HG03196 (cell line): ENCODE data around the gene TBC1D9.
A peak's percentile ranks its signal among the peaks of the same experiment; 100 is the strongest.

ENCODE experiments used
- ATAC-seq: cut with Tn5 transposase; IDR thresholded peaks from one replicate; pipeline ENCODE4 v1.9.1; 2021; ENCODE audit not compliant: unreplicated experiment

Gene TBC1D9

DNA sequence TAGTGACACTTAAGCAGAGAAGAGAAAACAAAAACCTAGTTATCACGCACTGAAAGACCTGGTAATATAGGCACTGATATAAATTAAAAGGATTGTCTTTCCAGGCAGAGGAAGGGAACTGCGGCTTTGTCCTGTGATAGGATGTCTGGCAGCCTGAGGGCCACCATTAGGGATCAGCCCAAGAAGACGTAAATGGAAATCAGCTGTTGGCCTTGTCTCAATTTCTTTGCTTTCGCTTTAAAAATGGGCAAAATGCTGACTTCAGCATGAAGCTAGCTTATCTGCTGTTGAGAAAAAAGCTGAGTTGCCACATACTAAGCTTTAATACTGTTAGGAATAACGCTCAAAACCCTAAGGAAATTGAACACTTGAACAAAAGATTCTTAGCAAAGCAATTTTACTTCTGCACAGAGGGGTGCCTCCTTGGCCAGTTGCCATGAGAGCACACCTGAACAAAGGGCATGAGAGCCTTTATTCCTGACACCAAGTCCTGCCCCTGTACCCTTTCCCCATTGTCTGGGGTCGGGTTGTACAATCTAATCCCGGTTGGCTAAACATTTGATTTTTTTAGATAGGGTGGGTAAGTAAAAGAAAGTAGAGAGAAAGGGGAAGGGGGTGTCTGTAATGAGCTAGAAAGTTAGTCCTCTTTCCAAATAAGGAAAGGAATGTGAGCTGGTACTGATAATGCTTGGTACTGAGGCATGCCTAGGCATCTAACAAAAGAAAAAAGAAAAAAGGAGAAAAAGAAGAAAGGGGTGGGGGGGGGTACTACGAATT lies 102.3 kb downstream of the TBC1D9 start:
- no peak for ATAC-seq

DNA sequence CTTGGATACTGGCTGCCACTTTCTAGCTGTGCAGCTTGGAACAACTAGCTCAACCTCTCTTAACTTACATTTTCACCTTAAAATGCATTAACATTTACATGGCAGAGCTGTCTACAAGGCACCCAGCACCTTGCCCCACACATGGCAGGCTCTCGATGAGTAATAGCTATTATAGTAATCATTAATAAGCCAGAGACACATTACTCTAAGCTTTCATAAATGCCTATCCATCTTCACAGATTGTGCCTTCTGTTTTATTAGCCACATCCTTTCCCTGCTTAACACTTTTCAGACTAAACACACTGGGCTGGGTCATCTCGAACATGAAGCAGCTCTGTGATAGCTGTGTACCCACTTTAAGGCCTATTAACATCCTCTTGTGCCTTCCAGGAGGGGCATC lies 103.6 kb downstream of the TBC1D9 start:
- no peak for ATAC-seq

DNA sequence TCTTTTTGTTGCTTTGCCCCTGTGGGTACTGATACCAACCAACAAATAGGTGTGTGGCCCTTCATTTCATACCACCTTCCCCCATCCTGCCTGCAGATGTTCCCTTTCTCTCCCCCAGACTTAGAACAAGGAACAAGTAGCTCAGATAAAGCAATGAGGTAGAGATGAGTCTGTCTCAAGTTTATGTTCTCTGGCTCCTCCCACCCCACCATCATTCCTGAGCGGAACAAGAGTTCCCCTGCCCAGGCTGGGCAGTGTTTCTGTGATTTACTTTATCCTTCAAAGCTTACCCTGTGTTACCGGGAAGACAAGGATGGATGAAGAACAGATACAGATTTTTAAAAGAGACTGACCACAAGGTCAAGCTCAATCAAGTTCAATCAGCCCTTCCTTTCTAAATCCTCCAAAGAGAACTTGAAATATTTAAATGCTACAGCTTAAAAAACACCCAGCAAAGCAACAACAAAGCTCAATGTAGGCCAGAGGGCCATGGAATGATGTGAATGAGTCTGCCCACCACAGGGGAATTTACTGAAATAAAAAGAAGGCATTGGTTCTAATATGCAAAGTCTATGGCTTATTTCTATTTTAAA lies 107.4 kb downstream of the TBC1D9 start:
- no peak for ATAC-seq

DNA sequence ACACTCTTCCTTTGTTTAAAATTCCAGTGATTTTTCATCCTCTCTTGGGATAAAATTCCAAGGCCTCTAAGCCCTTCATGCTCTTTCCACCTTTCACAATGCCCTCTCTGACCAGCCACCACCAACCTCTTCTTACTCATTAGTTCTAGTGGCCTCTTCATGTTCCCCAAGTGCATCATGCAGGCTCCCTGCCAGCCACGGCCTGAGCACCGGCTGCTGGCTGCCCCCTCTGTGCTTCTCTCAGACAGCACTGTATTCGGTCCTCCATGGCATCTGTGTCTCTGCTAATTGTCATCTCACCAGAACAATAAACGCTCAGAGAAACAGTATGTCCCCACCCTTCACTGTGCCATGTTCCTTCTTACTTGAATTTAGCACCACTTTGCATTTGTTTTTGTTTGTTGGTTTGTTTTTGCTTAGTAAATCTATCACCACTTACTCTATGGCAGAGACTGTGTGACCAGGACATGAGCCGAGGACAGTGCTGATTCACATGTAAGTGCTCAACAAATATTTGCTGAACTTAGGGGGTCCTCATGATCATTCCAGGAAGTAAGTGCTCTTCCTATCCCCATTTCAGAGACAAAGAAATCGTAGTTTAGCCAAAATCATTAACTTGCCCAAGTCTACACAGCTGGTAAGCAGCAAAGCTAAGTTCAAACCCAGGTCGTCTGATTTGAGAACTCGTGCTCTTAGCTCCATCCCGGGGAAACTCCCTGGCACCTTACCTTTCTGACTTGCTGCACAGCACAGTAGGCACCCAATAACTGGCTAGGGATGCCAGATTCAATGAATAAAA lies 110.4 kb downstream of the TBC1D9 start:
- ATAC-seq = no peak

DNA sequence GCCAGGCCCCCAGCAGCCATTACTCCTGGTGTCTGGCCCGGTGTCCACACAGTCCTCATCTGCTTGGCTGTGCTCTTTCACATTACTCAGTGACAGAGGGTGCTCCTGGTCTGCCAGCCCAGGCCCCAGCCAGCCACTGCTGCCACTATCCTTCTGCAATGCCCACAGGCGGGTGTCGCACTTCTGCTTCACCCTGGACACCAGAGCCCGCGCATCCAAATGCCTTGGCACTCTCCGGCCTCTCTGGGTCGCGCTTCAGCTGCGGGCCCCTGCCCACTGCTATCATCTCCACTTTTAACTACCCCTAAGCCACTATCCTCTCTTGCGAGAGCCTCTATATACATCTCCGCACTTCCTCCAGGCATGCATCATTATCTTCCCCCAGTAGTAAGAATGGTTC lies 111.0 kb downstream of the TBC1D9 start:
- no peak for ATAC-seq

DNA sequence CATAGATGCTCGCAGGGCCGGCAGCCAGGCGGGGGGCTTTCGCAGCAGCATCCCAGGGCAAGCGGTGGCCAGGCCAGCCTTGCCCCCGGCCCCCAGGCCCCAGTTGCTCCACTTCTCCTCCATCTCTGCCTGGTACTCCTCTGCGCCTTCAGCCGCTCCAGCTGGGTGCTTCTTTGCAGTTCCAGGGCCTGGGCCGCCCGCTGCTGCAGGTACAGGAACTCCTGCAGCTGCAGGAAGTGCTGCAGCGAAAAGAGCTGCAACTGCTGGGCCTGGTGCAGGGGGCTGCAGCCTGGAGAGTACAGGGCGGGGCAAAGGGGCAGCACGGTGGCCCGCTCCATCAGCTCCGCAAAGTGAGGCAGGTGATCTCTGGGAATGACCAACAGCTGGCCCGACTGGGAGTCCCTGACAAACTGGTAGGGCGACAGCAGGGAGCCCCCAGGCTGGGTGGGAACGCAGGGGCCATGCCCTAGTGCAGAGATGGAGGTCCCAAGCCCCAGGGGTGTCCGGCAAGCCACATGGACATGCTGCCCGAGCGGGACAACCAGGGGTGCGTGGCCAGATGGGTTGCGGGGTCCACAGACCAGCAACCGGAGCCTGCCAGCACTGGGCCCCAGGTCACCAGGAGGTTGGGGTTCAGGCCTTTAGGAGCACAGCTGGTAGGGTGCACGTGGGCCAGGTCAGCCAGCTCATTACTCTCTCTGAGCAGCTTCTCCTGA lies 111.6 kb downstream of the TBC1D9 start:
- ATAC-seq = no peak

DNA sequence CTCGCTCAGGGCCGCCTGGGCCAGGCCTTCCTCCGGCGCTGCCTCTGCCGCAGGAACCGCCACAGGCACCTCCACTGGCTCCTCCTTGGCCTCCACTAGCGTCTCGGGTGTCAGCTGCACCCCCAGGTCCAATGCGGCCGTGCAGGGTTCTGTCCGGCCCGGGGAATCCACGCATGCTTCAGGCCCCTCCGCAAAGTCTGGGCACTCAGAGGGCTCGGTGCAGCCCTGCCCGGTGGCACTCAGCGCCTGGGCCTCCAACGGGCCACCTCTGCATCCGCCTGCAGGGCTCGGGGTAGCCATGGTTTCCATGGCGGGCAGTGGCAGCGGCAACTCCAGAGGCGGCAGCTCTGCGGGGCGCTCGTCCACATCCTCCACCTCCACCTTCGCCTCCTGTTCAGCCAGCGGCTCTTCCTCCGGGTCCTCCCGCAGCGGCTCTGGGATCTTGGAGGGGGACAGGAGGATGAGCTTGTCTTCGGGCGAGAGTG lies 112.6 kb downstream of the TBC1D9 start:
- ATAC-seq = no peak

DNA sequence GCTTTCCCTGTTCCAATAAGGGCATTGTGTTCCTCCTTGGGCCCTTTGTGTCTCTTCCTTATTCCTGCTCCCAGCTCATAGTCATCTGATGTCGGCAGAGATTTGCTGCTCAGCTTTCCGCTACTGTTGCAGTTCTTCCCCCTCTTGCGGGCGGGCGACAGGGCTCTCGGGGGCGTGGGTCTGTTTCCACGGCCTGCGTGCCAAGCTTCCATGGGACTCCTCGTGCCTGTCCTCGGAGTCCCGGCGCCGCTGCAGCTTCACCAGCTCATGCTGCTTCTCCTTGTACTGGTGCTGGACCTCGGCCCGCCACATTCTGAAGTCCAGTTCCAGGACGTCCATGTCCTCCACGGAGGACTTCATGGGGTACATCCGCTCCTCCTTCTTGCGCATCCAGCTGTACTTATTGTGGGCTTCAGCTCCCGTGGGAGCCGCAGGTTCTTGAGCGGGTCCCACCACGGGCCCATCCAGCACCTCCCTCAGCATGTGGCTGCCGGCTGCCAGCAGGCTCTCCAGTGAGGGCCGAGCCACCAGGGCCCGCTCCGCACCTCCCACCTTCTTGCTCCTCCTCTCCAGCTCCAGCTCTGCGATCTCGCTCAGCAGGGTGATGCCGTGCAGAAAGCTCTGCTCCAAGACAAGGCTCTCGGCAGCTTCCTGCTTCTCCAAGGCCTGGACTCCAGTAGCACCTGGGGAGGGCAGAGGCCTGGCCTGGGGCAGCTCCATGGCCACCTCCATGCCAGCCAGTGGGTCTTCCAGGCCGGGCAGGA lies 113.3 kb downstream of the TBC1D9 start:
- no peak for ATAC-seq

DNA sequence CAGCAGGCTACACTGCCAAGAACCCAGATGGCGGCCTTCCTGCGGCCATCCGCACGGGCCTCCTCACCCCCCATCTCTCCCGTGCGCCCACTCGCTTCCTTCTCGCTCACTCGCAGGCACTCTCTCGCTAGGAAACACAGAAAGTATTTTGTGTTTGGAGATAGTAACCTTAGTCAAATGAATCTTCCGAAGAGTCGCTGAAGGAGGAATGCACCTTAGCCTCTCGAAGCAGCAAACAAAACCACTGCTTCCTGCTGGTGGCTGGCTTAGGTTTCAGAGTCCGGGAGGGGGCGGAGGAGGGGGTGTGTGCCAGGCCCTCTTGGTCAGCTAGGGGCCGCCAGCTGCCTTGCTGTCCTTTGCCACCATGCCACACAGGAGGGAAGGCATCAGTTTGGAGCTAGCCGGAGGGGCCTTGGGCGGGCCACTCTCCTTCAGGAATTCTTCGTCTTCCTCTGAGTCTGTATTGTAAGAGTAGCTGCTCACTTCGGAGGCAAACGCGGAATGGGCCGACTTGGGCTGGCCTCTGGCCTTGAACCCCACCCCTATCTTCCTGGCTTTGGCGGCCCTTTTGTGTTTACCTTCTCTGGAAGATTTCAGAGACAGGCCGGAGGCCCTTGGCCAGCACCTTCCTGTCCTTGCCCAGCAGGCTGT lies 114.3 kb downstream of the TBC1D9 start:
- no peak for ATAC-seq

DNA sequence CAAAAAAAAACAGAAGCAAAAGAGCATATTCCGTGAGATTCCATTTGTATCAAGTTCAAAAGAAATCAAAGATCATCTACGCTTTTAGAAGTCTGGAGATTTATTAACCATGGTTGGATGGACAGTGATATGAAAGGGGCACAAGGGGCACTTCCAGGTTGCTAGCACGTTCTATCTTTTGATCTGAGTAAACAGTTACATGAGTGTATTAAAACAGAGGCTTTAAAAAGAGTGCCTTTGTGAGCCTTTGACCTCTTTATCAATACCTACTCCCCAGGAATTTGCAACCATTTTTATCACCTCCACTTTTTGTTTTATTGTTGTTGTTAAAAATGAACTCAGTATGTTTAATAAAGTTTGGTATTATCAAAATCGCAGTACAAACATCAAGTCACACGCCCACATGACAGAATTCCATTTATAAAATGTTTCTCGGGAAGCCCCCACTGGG lies 115.1 kb downstream of the TBC1D9 start:
- ATAC-seq = no peak

DNA sequence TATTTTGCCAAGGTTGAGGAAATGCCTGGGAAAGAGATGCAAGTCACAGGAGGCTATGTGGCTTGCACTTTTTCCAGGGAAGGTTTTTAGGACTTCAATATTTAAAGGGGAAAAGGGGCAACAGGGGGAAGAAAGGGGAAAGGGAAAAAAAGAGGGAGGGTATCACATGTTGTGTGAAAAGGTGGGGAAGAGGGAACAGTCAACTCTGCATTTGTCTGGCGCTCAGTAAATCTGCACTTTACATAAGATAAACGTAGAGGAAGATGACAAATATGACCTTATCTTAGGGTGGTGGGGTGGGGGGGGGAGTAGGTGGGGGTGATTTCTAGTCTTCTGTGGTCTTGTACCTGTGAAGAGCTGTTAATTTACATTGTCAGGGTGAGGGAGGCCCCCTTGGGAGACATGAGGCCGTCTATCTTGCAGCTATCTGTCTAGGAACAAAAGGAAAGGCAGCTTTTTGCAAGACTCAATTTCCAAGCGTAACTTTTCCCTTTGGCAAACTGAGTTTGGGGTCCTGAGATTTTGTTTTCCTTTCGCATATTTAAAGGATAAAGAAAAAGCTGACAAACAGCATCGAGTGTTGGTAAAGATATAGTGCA lies 115.9 kb downstream of the TBC1D9 start:
- ATAC-seq = no peak

DNA sequence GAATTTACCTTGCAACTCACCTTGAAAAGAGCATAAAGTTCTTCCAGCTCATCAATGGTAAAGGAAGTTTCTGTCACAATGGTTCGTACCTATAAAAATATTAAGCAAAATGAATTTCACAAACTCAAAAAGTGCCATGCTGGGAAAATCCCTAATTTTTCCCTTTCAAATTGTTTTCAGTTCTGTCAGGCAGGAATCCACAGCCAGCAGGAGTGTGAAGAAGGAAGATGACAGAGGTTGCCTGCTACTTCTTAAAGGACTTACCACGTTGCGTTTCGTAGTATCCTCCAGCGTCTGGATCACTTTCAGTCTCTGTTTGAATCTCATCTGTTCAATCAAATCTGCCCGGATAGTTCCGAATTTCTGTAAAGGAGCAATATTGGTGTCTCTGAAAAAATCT lies 117.1 kb downstream of the TBC1D9 start:
- ATAC-seq = no peak

DNA sequence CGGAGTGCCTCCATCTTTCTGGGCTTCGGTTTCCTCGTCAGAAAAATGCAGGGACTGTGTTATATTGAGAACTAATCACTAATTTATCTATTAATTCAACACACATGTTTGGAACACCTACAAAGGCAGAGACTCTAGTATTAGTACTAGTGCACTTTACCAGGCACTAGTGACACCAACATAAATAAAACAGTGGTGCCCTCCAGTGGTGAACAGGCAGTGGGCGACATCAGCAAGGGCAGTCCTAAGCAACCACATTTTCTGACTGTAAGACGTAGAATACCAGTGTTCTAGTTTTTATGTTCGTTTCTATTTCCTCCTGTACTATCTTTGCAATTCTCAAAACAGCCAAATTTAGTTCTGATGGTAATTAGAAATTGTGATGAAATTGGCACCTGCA lies 118.3 kb downstream of the TBC1D9 start:
- ATAC-seq = peak; percentile 55

DNA sequence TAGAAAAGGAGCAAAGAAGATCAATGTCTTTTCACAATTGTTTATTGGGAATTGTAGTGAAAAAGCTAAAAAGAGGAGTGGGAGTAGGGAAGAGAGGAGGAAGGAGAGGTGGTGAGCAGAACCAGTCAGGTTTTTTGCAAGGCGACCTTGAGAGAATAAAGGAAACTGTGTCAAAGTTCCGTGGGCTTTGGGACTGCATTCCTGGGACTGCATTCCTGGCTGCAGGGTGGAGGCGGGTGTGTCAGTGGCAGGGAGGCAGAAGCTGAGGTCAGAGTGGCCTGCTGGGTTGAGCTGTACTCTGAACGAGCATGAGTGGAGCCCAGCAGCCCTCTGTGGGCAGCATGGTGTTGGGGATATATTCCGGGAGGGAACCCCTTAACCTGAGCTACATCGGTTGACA lies 120.6 kb downstream of the TBC1D9 start:
- ATAC-seq = no peak

DNA sequence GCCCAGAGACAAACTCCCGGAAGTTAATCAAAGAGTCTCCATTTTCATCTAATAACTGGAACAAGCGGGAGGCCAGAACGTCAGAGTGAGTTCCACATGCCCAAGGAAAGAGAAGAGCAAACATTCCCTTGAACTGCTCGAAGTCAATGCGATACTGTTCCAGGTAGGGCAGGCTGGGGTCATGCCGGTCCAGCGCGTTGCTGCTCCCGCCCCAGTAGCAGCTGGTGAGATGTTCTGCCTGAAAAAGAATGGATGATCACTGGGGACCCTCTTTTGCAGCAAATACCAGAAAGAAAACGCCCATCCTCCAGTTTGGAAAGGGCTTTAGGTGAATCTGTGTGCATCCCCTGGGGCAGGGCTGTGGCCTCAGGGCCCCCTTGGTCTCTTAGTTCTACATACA lies 122.2 kb downstream of the TBC1D9 start:
- no peak for ATAC-seq

DNA sequence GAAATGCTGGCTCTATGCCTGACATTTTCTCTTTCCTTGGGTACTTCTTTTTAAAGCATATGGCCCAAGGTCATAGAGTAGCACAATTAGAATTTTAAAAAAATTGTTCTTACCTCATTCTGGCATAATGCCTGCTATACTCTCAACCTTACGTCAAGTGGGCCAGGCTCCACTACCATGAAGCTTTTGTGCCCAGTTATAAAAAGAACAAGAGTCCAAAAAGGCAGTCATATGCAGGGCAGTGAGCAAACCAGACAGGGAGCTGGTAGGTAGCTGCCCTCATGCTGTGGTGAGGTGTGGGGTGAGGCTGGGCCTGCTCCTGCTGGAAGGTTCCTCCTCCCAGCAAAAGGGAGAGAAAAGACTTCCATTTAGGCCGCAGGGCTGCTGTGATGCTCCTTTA lies 123.1 kb downstream of the TBC1D9 start:
- ATAC-seq = no peak

DNA sequence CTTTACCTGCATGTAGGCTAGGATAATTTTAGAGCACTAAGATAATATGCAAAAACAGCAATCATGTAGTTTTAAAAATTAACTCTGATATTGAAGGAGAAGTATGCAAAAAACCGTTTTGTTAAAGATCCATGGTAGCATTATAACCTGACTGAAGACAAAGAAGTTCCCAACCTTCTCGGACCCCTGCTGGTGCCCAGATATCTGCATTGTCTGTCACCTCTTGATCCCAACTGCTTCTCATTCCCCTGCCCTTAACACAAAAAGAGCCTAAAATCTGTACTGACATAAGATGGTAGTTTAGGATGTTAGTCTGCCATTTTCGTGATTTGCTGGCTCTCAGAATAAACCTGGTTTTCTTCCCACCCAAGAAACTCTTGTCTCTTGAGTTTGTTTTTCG lies 125.9 kb downstream of the TBC1D9 start:
- ATAC-seq = no peak

DNA sequence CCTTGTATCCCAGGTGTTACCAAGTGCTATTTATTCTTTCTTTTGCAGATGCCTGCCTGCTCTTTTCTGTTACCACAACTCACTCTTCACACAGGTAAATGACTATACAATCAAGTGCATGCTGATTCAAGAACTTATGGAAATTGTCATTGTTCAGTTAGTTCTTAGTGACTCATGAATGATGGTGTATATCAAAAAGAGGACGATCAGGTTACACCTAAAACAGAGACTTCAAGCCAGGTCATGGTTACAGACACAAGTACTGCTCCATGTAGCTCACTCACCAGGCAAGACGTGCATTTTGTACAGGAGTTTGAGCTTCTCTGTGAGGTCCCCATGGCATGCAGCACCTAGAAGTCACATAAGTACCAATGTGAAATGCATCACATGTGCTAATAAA lies 128.2 kb downstream of the TBC1D9 start:
- ATAC-seq = no peak

DNA sequence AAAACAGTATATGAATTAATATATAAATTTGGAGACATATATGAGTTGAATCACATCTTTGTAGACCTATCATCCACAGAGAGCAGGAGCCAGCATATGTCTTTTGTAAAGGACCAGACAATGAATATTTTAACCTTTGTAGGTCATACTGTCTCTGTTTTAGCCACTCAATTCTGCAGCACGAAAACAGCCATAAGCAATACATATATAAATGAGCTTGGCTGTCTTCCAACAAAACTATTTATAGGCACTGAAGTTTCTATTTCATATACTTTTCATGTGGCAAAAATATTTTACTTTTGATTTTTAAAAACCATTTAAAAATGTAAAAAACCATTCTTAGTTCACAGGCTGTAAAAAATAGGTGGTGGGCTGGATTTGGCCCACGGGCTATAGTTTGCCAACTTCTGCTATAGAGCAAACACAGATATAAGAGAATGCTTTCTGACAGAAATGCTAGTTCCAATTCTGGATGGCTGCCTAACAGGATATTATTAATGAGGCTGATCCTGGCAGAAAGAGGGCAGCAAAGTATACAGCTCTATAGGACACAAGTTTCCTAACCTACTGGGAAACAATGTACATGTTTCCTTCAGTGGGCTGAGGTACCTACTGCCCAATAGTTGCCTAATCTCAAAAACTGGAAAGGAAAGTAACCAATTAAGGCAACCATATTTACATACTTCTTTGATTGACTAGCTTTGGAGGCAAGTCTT lies 129.4 kb downstream of the TBC1D9 start:
- no peak for ATAC-seq
